OCI-LY1 (cell line): ENCODE measurements around the gene YAP1.

ENCODE experiments used
- CTCF ChIP-seq: fragments of 200-600 bp; sonication (generic), shearing (Covaris generic); IDR thresholded peaks from 2 replicates; pipeline ENCODE4 v1.5.1; 2017; ENCODE audit warnings: mild to moderate bottlenecking, antibody characterized with exemption, low read length, moderate library complexity, mixed read lengths
- EZH2 ChIP-seq: fragments of 200-600 bp; sonication (generic), shearing (Covaris generic); IDR thresholded peaks from 2 replicates; pipeline ENCODE4 v1.8.0; 2017; ENCODE audit warnings: borderline replicate concordance, mixed run types, mild to moderate bottlenecking, antibody characterized with exemption, low read length, moderate library complexity, mixed read lengths

- no peak for TF ChIP-seq CTCF
- no peak for TF ChIP-seq EZH2
Observed at GRCh38 chr11:102115557-102115956, 5.3 kb downstream of the YAP1 start.
